Psoas muscle (tissue), 8 donors: ENCODE measurements around the gene ADAM11. TPM values are rescaled to one million over a fixed set of nuclear protein-coding genes. Genes with fewer than 3 reads are reported as not detected.

Experiments
- ATAC-seq, 4 donors: fragments of 200-7000 bp; cut with Tn5 transposase; one replicate each; pipeline ENCODE4 v1.9.1; 2020; ENCODE audit warnings: moderate library complexity in 3 of 4, mild to moderate bottlenecking in 2 of 4
- DNase-seq, 2 donors: peaks; one replicate each; pipeline ENCODE4 v3.0.0-alpha.2; 2020
- H3K27ac ChIP-seq: fragments of 200-600 bp; one replicate; pipeline ENCODE4 v1.8.0; 2022
- H3K27me3 ChIP-seq, 3 donors: fragments of 200-600 bp in 1 of 3; one replicate each; pipeline versions ENCODE4 v1.6.1 to v1.8.0; 2013 to 2022; ENCODE audit warnings: low read length in 2 of 3, mild to moderate bottlenecking in 2 of 3, moderate library complexity in 1 of 3; ENCODE audit not compliant: insufficient read depth in 3 of 3
- H3K36me3 ChIP-seq, 2 donors: fragments of 200-600 bp in 1 of 2; one replicate each; pipeline versions ENCODE4 v1.6.1 to v1.8.0; 2013 to 2022; ENCODE audit warnings: low read depth in 1 of 2, mild to moderate bottlenecking in 1 of 2, moderate library complexity in 1 of 2; ENCODE audit not compliant: insufficient read depth in 1 of 2
- H3K4me1 ChIP-seq: fragments of 200-600 bp; one replicate; pipeline ENCODE4 v1.8.0; 2022
- H3K4me3 ChIP-seq: fragments of 200-600 bp; one replicate; pipeline ENCODE4 v1.8.0; 2022; ENCODE audit warnings: mild to moderate bottlenecking
- H3K9me3 ChIP-seq: fragments of 200-600 bp; one replicate; pipeline ENCODE4 v1.8.0; 2022
- WGBS, 3 donors: extraction: QIAGEN DNeasy Blood & Tissue Kit; methylation state at CpG; one replicate each; pipeline versions ENCODE4 v1.1.6 to v1.1.7; 2013; 5-methylcytosine and 5-hydroxymethylcytosine counted together
- intact Hi-C, 2 donors: fragments of 100-400 bp; cut with DNase I; formaldehyde crosslinking; loops; one replicate each; pipeline versions ENCODE4 v1.11.0 to v1.14.2; 2022
- polyA plus RNA-seq, 3 donors: library from polyadenylated mRNA; stranded (reverse); fragments of 200-250 nt; gene quantifications; one replicate each; pipeline ENCODE4 v1.2.3, GENCODE V29; 2013
- total RNA-seq, 4 donors: library from RNA; stranded (reverse); fragmentation: NEBNext Ultra II Directional in 2 of 4; extraction: Animal tissue kit (Norgen Biotek cat#: 25700) in 2 of 4; gene quantifications; one replicate each; pipeline versions ENCODE4 v1.2.1 to v1.2.4, GENCODE V29; 2021 to 2023
- TF ChIP-seq, protein P1 (sequence below): fragments of 200-600 bp; IDR thresholded peaks from one replicate; pipeline ENCODE4 v1.8.0; 2022; ENCODE audit warnings: antibody characterized with exemption
- donor health status: healthy with polysubstance abuse.
- donor health status: DM: no; HTN: no; CAD: no; lungs with moderate emphysema.
- donor health status: Bipolar disorder and iron deficiency.
- donor health status: healthy.
- donor health status: DM: yes; HTN: yes; CAD: no.
- donor health status: DM: no; HTN: no; CAD: no.
- donor health status: DM: no; HTN: no; CAD: no.
- donor health status: DM: yes; HTN: yes; CAD: no.

ADAM11 gene
- total and polyA plus RNA-seq, 7 donors = 0.03 to 0.26 (median 0.15) TPM; not detected in 2

- no peaks in the 10 kb centered on the region for H3K36me3 ChIP-seq
- intact Hi-C loops = no loop called here
- H3K4me1 ChIP-seq = peaks cover 6% of the 10 kb centered on the region
- H3K4me3 ChIP-seq = no peak overlapping the region
- H3K27me3 ChIP-seq = peaks cover 0 to 45% (median 10%) of the 10 kb centered on the region in 3 donors
- no peaks in the 10 kb centered on the region for H3K9me3 ChIP-seq
- H3K27ac ChIP-seq = no peak overlapping the region
- DNase-seq (no peak), ATAC-seq (no peak)
- 63 to 75% (median 67%) methylated on average over 2 to 3 of the region's 3 CpGs for WGBS, 3 donors
- TF ChIP-seq, protein P1, sequence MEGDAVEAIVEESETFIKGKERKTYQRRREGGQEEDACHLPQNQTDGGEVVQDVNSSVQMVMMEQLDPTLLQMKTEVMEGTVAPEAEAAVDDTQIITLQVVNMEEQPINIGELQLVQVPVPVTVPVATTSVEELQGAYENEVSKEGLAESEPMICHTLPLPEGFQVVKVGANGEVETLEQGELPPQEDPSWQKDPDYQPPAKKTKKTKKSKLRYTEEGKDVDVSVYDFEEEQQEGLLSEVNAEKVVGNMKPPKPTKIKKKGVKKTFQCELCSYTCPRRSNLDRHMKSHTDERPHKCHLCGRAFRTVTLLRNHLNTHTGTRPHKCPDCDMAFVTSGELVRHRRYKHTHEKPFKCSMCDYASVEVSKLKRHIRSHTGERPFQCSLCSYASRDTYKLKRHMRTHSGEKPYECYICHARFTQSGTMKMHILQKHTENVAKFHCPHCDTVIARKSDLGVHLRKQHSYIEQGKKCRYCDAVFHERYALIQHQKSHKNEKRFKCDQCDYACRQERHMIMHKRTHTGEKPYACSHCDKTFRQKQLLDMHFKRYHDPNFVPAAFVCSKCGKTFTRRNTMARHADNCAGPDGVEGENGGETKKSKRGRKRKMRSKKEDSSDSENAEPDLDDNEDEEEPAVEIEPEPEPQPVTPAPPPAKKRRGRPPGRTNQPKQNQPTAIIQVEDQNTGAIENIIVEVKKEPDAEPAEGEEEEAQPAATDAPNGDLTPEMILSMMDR = no peak
These were observed 1.1 kb downstream of the ADAM11 start for GRCh38 chr17:44759916-44760243.

DNA sequence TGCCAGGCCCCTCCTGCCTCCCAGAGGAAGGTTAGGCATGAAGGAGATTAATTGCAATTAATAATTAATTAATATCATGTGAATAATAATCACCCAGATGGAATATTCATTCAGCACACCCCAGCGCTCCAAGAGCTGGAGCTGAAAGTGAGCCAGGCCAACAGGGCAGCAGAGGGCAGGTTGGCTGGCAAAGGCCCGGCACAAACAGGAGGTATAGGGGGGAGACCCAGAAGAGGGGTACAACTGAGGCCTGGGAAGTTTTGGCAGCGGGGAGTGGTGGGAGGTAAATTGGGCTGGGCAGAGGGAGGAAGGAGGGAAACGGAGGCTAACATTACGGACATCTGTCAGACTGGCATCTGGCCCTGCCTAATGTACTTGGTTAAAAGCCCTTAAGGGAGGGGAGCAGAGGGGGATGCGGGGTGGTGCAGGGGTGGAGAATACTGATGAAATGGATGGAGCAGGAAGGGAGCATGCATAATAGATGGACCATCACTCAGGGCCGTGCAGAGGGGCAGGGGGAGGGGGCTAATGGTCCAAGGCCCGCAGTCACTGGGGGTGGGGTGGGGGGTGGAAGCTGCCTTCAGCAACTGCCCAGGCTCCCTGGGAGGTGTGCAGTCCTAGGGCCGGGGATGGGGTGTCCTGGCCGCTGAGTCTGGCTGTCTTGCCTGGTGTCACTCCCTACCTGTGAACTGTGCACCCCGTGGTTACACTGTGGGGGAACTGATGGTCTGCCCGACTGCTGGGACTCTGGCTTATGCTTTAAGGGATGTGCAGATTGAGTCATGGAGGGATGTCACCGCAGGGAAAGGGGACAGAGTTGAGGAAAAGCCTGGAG is 1.9 kb downstream of the ADAM11 start:
- Histone ChIP-seq H3K27me3 (peaks cover 0 to 45% (median 8%) of the 10 kb centered on the region in 3 donors), H3K27ac (no peak overlapping the region), H3K36me3 (no peaks in the 10 kb centered on the region), H3K4me1 (peaks cover 6% of the 10 kb centered on the region), H3K9me3 (no peaks in the 10 kb centered on the region), H3K4me3 (no peak overlapping the region)
- ATAC-seq (no peak), DNase-seq (no peak)
- intact Hi-C loops = no loop called here
- TF ChIP-seq, protein P1 = no peak
- 68 to 70% (median 70%) methylated on average over 13 of the region's 13 CpGs for WGBS, 3 donors

DNA sequence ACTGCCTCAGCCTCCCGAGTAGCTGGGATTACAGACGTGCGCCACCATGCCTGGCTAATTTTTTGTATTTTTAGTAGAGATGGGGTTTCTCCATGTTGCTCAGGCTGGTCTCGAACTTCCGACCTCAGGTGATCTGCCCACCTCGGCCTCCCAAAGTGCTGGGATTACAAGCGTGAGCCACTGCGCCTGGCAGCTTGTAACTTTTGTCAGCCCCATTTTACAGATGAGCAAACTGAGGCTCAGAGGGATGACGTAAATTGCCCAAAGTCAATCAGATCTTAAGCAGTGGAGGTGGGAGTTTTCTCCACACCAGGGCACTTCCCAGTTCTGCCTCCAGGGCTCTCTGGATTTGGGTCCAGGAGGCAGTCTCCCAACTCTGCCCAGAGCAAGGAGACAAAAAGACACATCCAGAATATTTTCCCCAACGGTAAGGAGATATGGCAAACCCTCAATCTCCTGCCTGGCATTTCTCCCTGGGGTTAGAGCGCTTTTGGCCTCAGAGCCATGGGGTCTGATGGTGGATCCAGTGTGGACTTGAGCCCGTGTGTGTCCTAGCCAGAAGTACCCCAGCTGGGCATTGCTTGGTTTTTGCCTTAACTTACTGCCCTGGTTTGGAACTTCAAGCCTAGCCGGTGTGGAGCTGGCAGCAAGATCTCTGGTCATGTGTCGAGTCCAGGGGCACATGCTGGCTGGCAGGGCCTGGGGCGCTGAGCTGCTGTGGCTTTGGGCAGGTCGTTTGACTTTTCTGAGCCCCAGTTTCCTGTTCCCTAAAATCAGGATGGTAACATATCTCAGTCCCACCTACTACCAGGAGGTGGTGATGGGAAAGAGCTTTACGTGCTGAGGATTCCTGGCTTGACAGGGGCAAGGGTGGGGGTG is 3.4 kb downstream of the ADAM11 start:
- DNase-seq (no peak), ATAC-seq (no peak)
- peaks cover 6% of the 10 kb centered on the region for H3K4me1 ChIP-seq
- no peak overlapping the region for H3K27ac ChIP-seq
- H3K4me3 ChIP-seq = no peak overlapping the region
- TF ChIP-seq, protein P1 = no peak
- intact Hi-C loops = no loop called here
- peaks cover 0 to 42% (median 8%) of the 10 kb centered on the region in 3 donors for H3K27me3 ChIP-seq
- no peaks in the 10 kb centered on the region for H3K36me3 ChIP-seq
- WGBS, 3 donors = 68 to 75% (median 75%) methylated on average over 17 of the region's 17 CpGs
- no peaks in the 10 kb centered on the region for H3K9me3 ChIP-seq

DNA sequence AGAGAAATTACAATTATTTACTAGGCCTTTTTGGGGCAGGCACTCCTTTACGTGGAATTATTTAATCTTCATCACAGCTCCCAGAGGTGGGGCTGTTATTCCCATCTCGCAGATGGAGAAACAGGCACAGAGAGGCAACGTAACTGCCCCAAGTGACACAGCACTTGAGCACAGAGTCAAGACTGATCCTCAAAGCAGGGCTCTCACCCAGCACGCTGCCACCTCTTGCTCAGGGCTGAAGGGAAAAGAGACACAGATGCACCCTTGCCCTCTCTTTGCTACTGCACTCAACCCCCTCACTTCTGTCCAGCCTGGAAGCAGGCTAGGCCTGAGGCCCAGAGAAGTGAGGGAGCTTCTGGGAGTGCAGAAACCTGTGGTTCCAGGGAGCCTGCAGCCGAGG is 4.4 kb downstream of the ADAM11 start:
- intact Hi-C loops = no loop called here
- no peak for ATAC-seq
- H3K4me1 ChIP-seq = peaks cover 6% of the 10 kb centered on the region
- WGBS, 3 donors = 78 to 86% (median 82%) methylated on average over 5 of the region's 5 CpGs
- no peaks in the 10 kb centered on the region for H3K9me3 ChIP-seq
- no peaks in the 10 kb centered on the region for H3K36me3 ChIP-seq
- peaks cover 0 to 33% (median 6%) of the 10 kb centered on the region in 3 donors for H3K27me3 ChIP-seq
- TF ChIP-seq, protein P1 = no peak
- no peak overlapping the region for H3K27ac ChIP-seq
- DNase-seq = no peak
- no peak overlapping the region for H3K4me3 ChIP-seq
